IMR-90 (cell line): Measurements from ENCODE around the gene LTBP1.

Experiments used
- POLR2A ChIP-seq: IDR thresholded peaks from 2 replicates; pipeline ENCODE4 v1.6.1; 2012; ENCODE audit warnings: mild to moderate bottlenecking, low read depth, low read length
- TF ChIP-seq, protein P1 (sequence below): conservative IDR thresholded peaks from 2 replicates; pipeline ENCODE4 v1.5.1; 2012; ENCODE audit warnings: mild to moderate bottlenecking, low read depth, low read length, improper control_type of control experiment

- no peak for TF ChIP-seq POLR2A
- TF ChIP-seq, protein P1, sequence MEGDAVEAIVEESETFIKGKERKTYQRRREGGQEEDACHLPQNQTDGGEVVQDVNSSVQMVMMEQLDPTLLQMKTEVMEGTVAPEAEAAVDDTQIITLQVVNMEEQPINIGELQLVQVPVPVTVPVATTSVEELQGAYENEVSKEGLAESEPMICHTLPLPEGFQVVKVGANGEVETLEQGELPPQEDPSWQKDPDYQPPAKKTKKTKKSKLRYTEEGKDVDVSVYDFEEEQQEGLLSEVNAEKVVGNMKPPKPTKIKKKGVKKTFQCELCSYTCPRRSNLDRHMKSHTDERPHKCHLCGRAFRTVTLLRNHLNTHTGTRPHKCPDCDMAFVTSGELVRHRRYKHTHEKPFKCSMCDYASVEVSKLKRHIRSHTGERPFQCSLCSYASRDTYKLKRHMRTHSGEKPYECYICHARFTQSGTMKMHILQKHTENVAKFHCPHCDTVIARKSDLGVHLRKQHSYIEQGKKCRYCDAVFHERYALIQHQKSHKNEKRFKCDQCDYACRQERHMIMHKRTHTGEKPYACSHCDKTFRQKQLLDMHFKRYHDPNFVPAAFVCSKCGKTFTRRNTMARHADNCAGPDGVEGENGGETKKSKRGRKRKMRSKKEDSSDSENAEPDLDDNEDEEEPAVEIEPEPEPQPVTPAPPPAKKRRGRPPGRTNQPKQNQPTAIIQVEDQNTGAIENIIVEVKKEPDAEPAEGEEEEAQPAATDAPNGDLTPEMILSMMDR, result no peak
Measured at GRCh38 chr2:33343387-33343895, 396.7 kb downstream of the LTBP1 start.
